ENCODE measurements around the gene TCF4.

DNA sequence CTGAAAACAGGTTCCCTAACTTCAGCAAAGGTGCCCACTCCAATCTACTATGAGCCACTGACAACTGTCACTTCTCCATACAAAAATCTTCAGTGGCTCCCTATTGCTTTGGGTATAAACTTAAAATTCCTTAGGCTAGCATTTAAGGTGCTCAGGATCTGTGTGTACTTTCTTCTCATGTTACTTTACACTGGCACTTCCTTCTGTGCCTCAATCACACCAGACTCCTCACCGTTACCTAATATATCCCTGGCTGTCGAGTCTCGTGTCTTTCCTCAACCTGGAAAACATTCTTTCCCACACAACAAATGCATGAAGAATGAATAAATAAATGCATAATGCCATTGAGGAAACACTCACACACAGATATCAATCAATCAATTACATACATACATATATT is 101.1 kb downstream of the TCF4 start:
- TF ChIP-seq, protein P1, sequence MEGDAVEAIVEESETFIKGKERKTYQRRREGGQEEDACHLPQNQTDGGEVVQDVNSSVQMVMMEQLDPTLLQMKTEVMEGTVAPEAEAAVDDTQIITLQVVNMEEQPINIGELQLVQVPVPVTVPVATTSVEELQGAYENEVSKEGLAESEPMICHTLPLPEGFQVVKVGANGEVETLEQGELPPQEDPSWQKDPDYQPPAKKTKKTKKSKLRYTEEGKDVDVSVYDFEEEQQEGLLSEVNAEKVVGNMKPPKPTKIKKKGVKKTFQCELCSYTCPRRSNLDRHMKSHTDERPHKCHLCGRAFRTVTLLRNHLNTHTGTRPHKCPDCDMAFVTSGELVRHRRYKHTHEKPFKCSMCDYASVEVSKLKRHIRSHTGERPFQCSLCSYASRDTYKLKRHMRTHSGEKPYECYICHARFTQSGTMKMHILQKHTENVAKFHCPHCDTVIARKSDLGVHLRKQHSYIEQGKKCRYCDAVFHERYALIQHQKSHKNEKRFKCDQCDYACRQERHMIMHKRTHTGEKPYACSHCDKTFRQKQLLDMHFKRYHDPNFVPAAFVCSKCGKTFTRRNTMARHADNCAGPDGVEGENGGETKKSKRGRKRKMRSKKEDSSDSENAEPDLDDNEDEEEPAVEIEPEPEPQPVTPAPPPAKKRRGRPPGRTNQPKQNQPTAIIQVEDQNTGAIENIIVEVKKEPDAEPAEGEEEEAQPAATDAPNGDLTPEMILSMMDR (IDR thresholded peaks at IDR 0.05): no peak
- TF ChIP-seq CREB1 (CRISPR knock-in tag; IDR thresholded peaks at IDR 0.05): no peak
- TF ChIP-seq, protein P2, sequence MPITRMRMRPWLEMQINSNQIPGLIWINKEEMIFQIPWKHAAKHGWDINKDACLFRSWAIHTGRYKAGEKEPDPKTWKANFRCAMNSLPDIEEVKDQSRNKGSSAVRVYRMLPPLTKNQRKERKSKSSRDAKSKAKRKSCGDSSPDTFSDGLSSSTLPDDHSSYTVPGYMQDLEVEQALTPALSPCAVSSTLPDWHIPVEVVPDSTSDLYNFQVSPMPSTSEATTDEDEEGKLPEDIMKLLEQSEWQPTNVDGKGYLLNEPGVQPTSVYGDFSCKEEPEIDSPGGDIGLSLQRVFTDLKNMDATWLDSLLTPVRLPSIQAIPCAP (CRISPR knock-in tag; IDR thresholded peaks at IDR 0.05): no peak
- TF ChIP-seq, protein P3, sequence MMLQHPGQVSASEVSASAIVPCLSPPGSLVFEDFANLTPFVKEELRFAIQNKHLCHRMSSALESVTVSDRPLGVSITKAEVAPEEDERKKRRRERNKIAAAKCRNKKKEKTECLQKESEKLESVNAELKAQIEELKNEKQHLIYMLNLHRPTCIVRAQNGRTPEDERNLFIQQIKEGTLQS (CRISPR knock-in tag; conservative IDR thresholded peaks at IDR 0.05): no peak
- TF ChIP-seq, protein P4, sequence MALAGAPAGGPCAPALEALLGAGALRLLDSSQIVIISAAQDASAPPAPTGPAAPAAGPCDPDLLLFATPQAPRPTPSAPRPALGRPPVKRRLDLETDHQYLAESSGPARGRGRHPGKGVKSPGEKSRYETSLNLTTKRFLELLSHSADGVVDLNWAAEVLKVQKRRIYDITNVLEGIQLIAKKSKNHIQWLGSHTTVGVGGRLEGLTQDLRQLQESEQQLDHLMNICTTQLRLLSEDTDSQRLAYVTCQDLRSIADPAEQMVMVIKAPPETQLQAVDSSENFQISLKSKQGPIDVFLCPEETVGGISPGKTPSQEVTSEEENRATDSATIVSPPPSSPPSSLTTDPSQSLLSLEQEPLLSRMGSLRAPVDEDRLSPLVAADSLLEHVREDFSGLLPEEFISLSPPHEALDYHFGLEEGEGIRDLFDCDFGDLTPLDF (CRISPR knock-in tag; IDR thresholded peaks at IDR 0.05): no peak
- no peak for TF ChIP-seq PRDM15 (CRISPR knock-in tag; IDR thresholded peaks at IDR 0.05)
- no peak for TF ChIP-seq AFF4 (CRISPR knock-in tag; IDR thresholded peaks at IDR 0.05; ENCODE audit: borderline replicate concordance)
- no peak for TF ChIP-seq NFE2L1 (CRISPR knock-in tag; IDR thresholded peaks at IDR 0.05)
- no peak for TF ChIP-seq FOXJ3 (CRISPR knock-in tag; IDR thresholded peaks at IDR 0.05; ENCODE audit: borderline replicate concordance)
- no peak for TF ChIP-seq USF2 (CRISPR knock-in tag; IDR thresholded peaks at IDR 0.05)
- TF ChIP-seq, protein P5, sequence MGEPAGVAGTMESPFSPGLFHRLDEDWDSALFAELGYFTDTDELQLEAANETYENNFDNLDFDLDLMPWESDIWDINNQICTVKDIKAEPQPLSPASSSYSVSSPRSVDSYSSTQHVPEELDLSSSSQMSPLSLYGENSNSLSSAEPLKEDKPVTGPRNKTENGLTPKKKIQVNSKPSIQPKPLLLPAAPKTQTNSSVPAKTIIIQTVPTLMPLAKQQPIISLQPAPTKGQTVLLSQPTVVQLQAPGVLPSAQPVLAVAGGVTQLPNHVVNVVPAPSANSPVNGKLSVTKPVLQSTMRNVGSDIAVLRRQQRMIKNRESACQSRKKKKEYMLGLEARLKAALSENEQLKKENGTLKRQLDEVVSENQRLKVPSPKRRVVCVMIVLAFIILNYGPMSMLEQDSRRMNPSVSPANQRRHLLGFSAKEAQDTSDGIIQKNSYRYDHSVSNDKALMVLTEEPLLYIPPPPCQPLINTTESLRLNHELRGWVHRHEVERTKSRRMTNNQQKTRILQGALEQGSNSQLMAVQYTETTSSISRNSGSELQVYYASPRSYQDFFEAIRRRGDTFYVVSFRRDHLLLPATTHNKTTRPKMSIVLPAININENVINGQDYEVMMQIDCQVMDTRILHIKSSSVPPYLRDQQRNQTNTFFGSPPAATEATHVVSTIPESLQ (CRISPR knock-in tag; IDR thresholded peaks at IDR 0.05): no peak
- TF ChIP-seq MYBL2 (CRISPR knock-in tag; IDR thresholded peaks at IDR 0.05): no peak

Measured in WTC11 (cell line).